GM21381 (cell line): ENCODE results near the gene CCKAR.

Experiments
- ATAC-seq: cut with Tn5 transposase; IDR thresholded peaks from one replicate; pipeline ENCODE4 v1.9.1; 2021; ENCODE audit warnings: mild to moderate bottlenecking, moderate library complexity; ENCODE audit not compliant: unreplicated experiment

Gene CCKAR

DNA sequence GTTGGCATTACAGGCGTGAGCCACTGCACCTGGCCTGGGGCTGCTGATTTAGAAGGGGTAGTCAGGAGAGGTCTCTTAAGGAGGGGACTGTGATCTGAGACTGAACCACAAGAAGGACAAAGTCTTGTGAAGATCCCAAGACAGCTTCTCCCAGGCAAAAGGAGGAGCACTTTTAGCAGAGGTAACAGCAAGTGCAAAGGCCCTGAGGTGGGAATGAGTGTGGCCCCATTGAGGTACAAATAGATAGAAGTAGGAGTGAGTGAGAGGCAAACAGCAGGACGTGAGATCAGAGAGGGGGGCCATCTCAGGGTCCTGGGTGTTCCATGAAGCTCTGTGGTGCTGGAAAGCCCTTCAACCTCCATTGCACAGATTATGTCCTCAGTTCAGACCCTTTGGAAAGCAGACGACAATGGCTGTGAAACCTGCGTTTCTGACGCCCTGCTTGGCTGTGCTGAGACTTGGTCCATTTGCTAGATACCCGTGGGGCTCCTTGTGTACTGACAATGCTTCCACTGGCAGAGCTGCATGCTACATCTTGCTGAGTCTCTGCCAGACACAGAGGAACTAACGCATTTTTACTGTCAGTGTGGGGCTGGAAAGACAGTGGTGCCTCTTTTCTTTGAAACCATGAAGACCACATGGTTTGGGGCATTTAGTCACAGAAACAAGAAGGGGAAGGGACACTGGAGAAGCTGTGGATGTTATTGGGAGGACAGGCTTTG lies 1.3 kb upstream of the CCKAR start:
- no peak for ATAC-seq

DNA sequence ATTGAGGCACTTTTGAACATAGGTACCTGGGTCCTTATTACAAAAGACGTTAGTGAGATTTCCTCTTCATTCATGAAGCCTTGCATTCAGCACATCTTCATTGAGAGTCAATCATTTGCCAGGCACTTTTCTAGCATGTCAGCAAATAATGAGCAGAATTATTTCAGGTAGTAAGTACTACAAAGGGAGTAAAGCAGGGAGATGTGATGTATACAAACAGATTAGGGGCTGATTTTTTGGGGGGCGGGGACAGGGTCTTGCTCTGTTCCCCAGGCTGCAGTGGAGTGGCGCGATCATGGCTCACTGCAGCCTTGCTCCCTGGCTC lies 638 bp upstream of the CCKAR start:
- ATAC-seq, result no peak

DNA sequence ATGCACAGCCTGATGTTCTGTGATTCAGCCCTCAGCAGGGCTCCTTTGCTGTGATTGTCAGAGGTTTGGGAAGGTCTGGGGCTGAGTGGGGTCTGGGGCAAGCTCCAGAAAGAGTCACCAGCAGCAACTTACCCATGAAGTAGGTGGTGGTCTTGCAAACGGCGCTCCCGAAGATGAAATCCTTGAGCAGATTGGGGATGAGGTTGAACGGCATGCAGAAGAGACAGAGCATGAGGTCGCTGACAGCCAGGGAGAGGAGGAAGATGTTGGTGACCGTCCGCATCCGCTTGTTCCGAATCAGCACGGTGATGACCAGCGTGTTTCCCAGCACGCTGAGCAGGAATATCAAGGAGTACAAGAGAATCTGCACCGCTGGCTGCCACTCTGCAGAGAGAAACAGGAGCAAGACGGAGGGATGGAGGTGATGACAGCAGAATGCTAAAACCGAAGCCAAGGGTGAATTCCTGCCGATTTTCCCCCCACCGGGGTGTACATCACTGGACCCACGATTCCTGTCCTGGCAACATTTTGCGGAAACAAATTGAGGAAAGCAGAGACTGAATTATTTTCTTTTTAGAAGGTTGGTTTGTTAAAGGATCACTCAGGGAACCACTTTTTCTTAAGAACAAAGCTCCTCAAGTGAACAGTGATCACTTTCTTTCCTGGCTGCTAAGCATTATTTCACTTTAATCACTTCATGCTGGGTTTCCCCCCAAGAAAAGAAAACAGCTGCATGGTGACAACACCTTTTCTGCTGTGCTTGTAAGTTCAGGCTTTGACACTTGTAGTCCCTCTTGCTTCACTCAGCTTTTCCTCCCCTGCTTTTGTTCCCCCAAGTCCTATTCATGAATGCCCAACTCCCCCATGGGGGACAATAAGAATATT lies 941 bp downstream of the CCKAR start:
- no peak for ATAC-seq

DNA sequence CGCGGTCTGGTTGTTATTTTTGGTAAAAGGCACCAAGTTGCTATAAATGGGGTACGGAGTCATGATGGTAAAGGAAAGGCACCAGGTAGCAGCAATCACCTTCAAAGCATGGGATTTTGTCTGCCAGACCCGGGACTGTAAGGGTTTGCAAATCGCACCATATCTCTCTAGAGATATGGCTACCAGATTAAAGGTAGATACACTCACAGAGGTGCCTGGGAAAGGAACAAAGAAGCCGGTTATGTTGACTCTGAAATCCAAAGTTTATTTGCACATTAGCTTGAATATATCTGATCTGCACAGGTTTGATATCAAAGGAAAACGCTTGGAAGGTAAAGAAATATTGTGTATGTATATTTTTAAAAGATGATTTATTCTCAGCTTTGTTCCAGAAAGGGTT lies 4.6 kb downstream of the CCKAR start:
- no peak for ATAC-seq

DNA sequence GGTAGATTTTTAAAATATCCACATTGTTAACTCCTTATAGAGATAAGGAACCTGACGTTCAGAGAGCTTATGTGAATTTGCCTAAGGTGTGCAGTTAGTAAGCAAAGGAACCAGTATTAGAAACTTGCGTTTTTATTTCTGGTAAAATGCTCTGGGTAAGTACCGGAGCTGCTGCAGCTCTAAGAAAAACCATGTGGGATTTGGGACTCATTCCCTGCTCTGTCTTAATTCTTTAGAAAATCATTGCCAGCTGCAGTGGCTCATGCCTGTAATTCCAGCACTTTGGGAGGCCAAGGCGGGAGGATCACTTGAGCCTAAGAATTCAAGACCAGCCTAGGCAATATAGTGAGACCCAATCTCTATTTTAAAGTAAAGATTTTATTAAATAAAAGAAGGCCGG lies 5.8 kb downstream of the CCKAR start:
- ATAC-seq, result no peak

DNA sequence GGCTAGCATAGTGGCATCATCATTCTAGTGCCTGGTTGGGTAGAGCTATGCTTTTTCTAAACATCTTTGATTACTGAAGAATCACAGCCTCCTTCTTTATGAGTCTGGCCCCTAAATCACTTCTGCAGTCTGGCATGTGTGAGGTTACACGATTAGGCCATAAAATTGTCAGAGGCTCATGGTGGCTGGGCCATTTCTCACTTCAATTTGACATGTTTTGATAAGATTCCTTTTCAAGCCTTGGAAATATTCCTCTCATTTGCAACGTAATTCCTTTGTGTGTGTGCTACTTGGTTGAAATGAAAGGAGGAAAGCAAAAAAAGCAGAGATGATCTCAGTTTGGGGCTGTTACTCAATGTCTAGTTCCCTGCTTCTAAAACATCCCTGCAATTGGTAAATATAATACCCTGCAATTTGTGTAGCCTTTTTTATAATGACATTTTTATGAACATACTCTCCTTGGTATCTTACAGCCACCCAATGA lies 6.2 kb downstream of the CCKAR start:
- ATAC-seq, result no peak

DNA sequence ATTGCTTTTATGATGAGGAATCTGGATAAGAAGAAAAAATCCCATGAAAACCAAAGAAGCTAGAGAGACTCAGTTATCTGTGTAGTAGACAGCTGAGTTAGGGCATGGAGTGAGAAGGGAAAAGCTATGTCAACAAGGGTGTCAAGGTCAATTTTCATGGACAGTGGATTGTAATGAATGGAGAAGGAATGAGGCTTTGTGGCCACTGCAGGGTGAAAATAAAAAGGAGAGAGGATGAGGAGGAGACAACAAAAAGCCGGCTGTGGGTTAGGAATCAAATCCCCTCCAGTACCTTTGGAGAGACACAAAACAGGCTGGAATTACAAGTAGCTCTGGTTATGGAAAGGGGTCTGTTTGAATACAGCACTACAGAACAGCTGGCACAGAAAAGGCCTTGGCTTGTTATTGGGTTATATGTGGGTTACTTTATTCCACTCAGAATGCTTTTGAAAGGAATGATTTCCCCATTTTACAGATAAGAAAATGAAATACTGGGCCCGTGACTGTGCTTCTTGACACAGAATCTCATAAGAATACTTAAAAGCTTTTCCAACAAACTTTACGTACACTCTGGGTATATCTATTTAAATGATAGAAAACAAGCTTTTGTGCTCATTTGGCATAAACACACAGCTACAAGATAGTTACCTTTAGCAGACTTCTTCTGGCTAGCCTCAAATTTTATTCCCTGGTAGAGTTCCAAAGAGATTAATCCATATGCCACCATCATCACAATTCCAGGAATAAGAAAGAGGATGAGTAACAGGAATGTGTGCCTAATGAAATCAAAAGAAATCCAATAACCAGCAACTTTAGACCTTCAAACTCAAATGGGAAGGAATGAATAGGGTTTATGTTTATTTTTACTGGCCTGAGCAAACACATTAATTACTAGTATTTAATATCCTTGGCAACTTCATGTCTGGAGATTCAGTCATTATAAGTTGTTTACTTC lies 7.5 kb downstream of the CCKAR start:
- no peak for ATAC-seq

DNA sequence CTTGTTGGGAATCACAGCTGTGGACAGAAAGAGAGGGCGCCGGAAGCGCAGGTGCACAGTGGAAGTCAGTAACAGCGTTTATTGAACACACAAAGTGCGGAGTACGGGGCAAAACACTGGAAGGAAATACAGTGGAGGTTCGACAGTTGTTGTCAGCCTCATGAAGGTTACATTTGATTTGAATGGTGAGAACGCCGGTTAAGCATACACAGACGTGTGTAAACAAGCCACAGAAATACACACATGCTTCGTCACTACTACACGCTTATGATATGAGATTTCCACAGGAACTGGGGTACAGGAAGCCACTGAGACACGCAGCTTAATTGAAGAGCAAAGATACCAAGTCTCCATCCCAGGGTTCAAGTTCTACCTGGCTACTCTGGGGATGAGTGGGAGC lies 12.0 kb downstream of the CCKAR start:
- ATAC-seq, result no peak

DNA sequence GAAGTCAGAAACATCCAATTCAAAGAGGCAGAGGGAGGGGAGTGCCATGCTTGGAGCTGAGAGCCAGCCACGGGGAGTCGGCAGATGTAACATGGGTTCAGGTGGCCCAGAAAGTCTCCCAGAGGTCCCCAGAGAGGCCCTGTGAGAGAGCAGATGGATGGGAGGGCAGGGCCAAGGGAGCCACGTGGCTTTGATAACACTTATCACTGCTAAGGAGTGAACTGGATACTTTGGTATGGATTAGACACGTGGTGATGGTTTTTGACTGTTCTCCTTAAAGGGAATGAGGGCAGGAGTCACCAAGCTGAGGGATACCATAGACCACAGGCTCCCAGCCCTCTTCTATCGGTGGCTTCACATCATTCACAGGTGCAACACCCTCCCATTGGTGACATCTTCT lies 13.7 kb downstream of the CCKAR start:
- ATAC-seq, result no peak

DNA sequence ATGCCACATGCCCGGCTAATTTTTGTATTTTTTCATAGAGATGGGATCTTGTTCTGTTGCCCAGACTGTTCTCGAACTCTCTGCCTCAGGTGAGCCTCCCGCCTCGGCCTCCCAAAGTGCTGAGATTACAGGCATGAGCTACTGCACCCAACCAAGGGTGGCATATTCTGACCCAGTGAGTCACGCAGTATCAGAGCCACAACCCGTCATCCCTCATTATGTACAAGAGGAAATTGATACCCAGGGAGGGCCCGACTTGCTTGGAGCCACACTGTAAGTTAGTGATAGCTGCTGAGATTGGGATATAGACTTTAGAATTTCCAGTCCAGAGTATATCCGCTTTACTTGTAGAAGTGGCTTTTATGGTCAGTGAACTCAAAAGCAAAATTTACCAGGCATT lies 14.6 kb downstream of the CCKAR start:
- no peak for ATAC-seq

DNA sequence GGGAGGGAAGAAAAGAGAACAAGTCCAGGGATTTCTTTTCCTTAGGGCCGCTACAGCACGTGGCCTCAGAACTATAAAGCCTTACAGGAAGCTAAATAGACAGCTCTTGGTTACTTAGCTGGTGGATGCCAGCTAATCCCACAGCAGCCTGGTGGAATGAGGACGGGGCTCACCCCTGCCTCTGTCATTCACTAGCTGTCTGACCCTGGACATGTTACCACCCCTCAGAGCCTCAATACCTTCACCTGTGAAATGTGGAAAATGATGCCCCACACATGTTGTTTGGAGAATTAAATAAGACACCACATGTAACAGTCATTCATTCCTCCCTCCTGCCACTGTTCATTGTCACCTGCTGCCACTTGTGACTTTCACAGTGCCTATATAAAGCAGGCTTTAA lies 15.7 kb downstream of the CCKAR start:
- ATAC-seq, result no peak

DNA sequence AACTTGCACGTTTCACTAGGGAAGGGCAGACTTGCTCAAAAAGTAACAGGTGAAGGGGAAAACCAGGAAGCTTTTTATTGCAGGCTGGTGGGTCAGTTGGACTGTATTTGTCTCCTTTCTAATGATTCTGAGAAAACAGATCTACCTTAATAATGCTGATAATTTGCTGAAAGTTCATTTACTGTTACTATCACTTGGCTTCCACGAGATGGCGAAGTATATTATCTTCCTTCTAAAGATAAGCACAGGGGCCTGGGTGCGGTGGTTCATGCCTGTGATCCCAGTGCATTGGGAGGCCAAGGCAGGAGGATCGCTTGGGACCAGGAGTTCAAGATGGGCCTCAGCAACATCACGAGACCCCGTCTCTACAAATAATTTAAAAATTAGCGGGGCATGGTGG lies 16.4 kb downstream of the CCKAR start:
- ATAC-seq, result no peak

DNA sequence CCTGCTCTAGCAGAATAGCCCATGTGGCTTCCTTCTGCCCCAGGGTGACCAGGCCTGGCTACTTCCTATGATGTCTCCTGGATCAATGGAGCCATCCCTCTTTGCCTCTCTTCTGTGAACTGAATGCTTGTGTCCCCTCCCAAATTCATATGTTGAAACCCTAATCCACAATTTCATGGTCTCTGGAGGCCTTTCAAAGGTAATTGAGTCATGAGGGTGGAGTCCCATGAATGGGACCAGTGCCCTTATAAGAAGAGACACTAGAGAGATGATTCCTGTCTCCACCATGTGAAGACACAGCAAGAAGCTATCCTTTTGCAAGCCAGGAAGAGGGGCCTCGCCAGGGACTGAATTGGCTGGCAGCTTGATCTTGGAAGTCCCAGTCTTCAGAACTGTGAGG lies 18.4 kb downstream of the CCKAR start:
- ATAC-seq, result no peak

DNA sequence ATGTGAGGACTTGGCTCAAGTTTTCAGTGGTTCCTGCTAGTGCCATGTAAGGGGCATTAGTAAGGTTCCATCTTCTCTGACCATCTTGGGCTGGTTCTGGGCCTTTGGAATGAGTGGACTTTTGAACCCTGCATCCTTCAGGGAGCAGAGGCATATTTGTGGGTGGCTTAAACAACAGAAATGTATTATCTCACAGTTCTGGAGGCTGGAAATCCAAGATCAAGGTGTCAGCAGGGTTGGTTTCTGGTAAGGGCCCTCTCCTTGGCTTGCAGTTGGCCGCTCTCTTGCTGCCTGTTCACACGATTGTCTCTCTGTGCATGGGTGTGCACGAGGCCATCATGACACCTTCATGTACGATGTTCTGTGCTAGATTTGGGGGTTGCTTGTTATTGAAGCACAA lies 21.3 kb downstream of the CCKAR start:
- ATAC-seq, result no peak

DNA sequence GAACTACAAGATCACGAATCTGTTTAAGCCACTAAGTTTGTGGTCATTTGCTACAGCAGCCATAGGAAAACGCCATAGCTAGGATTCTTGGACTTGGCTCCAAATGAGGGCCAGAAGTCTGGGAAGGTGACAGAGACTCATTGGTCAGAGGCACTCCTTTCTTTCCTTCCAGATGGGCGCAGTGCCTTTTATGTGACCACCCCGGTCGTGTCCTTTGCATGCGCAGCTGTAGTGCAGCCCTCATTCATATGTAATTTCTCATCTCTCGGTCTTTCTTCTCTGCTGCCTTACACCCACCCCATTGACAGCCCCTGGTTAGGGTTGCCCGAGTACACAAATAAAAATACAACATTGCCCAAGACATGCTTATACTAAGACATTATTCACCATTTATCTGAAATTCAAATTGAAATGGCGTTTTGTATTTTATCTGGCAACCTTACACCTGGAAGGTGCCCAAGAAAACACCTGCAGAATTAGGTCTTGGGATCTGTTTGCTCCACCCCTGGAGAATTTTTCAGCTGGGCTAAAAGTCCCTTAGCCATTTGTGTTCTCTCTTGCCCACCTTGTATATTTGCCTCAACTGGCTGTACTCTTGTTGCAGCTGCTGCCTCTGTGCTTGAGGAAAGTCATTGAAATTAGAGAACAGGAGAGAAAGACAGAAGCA lies 21.9 kb downstream of the CCKAR start:
- ATAC-seq, result no peak

DNA sequence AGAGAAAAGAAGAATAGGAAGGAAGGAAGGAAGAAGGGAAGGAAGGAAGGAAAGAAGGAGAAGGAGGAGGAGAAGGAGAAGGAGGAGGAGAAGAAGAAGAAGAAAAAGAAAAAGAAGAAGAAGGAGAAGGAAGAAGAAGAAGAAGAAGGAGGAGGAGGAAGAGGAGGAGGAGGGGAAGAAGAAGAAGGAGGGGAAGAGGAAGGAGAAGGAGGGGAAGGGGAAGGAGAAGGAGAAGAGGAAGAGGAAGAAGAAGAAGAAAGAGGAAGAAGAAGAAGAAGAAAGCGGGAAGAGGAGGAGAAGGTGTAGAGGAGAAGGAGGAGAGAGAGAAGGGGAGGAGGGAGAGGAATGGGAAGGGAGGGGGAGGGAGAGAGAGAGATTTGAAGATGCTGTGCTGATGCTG lies 22.6 kb downstream of the CCKAR start:
- ATAC-seq, result no peak

DNA sequence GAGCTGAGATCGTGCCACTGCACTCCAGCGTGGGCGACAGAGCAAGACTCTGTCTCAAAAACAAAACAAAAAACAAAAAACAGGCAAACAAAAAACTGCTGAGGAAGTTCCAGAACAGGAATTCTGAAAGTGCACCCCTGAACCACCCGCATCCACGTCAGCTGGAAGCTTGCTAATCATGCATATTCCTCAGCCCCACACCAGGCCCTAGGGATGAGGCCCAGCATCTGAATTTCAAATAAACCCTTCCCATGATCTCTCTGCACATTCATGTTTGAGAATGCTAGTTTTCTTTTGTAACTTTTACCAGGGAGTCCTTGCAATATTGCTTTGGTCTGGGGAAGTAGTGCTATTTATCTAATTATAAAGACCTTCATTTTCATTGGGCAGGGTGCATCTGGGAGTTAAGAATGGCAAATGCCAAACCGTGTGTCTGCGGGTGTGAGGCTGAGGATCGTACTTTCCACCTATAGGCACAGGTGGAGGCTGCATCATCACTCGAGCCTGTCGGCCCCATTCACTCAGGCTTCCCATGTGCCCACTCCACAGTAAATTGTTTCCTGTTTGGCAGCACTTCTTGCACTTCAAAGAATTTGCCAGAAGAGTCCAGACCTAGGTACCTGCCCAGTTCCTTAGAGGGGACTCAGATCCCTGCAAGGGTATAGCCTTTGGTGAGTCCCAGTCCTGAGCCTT lies 23.6 kb downstream of the CCKAR start:
- no peak for ATAC-seq

DNA sequence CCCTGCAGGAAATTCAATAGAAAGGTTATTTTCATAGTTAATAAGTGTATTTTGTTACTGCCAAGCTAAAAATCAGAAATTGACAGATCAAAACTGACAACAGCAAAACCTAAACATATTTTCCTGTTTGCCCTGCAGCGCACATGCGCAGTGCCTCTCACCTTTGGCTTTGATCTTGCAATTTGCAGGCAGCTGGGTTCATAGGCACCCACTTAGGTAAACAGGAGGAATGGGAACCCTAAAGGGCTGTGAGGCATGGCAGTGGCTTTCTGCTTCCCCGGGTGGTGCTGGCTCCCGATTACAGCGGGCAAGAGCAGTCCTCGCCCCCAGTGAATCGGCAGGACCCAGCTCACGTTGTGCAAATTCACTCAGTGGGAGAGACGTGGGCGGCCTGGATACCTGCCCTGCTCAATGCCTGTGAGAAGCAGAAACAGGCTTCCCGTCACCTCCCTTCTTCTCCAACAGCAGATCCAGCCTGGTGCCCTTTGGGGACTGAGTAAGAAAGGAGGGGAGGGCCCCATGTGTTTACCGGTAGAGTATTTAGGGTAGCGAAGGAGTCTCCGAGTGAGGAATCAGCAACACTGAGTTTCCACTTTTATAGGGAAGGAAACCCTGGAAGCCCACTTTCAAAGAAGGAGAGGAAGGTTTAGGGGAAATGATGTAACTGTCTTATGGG lies 25.7 kb downstream of the CCKAR start:
- ATAC-seq, result no peak

DNA sequence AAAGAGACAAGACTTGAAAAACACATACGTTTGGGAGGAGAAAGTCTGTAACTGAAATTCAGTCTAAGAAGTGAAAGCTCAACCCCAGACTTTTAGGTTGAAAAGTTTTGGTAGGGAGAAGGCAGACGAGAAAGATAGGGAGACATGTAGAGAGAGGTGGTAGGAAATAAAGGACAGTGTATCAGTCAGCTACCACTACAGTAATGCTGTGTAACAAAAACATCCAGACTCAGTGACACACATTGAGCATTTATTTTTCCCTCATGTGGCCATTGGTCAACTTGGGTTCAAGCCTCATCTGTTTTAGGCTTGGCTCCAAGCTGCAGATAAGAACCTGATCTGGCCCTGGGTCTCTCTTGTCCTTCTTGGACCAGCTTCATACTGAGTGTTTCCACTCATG lies 26.9 kb downstream of the CCKAR start:
- ATAC-seq, result no peak

DNA sequence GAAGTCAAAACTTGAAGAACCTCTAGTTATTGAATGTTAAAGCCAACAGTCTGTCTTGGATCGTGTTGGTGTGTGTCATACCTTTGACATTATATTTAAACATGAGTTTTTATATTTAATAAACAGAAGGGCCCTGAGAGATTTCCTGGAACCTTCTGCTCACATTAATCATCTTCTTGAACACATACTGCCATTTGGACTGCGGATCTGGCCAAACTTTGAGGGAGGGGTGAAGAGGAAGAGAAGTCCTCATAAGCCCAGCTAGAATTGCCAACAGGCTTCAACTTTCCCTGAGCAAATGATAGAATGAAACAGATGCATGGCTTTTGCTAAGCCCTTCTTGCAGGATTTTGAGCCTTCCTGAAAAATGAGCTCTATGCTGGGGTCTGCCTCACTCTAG lies 27.4 kb downstream of the CCKAR start:
- ATAC-seq, result no peak
